Measurements from ENCODE around the gene AGPS. TPM values are rescaled to one million over a fixed set of nuclear protein-coding genes. Genes with fewer than 3 reads are reported as not detected.

Gene AGPS
- total RNA-seq, 2 experiments from 2014 or later = 2.1 to 9.6 TPM

DNA sequence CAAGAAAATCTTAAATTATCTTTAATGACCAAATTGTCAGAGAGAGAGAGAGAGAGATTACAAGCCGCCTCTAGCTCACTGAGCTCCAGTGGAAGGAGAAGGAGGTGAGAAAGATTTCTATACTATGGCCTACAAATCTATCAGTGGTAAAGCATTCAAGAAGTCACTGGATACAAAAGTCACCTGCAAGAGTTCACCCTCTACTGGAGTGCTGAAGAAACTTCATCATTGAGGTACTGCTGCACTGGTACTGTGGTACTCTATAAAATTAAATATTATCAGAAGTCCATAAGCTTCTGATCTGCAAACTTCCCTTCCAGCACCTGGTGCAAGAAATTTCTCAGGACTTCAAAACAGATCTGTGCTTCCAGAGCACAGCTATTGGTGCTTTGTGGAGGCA lies 48.3 kb upstream of the AGPS start:
- H4K20me1 ChIP-seq (ENCODE audit: insufficient read depth, low read length) = no peaks in the 10 kb centered on the region
- no peaks in the 10 kb centered on the region for H3K36me3 ChIP-seq (ENCODE audit: insufficient read depth, low read length)
- H2AFZ ChIP-seq (ENCODE audit: low read length) = no peak overlapping the region
- H3K9me3 ChIP-seq (ENCODE audit: low read length) = no peaks in the 10 kb centered on the region
- POLR2A ChIA-PET = no interaction called here
- no peaks in the 10 kb centered on the region for H3K9me2 ChIP-seq (ENCODE audit: insufficient read depth, low read length)
- intact Hi-C loops (cut with micrococcal nuclease; ENCODE audit: unreplicated experiment) = no loop called here
- H3K4me1 ChIP-seq (ENCODE audit: insufficient read depth, low read length, poor library complexity, severe bottlenecking) = no peaks in the 10 kb centered on the region
- H3K79me2 ChIP-seq (ENCODE audit: insufficient read depth, low read depth, low read length) = no peaks in the 10 kb centered on the region
- CTCF ChIA-PET (ENCODE audit: unreplicated experiment) = no interaction called here
- TF ChIP-seq, protein P1, sequence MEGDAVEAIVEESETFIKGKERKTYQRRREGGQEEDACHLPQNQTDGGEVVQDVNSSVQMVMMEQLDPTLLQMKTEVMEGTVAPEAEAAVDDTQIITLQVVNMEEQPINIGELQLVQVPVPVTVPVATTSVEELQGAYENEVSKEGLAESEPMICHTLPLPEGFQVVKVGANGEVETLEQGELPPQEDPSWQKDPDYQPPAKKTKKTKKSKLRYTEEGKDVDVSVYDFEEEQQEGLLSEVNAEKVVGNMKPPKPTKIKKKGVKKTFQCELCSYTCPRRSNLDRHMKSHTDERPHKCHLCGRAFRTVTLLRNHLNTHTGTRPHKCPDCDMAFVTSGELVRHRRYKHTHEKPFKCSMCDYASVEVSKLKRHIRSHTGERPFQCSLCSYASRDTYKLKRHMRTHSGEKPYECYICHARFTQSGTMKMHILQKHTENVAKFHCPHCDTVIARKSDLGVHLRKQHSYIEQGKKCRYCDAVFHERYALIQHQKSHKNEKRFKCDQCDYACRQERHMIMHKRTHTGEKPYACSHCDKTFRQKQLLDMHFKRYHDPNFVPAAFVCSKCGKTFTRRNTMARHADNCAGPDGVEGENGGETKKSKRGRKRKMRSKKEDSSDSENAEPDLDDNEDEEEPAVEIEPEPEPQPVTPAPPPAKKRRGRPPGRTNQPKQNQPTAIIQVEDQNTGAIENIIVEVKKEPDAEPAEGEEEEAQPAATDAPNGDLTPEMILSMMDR (conservative IDR thresholded peaks at IDR 0.05; ENCODE audit: low read length) = peak; percentile 42; the same call in 1 of the 2 replicates
- TF ChIP-seq EZH2phosphoT487 (IDR thresholded peaks at IDR 0.05; ENCODE audit: borderline replicate concordance, low read depth, low read length) = no peak
- H3K4me3 ChIP-seq (ENCODE audit: low read depth, low read length, poor library complexity, severe bottlenecking) = no peak overlapping the region
- no peak overlapping the region for H3K4me2 ChIP-seq (ENCODE audit: low read length)
- H3K27ac ChIP-seq (ENCODE audit: low read depth, low read length, poor library complexity, severe bottlenecking) = no peak overlapping the region
- no peak for DNase-seq (ENCODE audit: low spot score)
- BruUV-seq (replicated peaks) = no TSS peak

DNA sequence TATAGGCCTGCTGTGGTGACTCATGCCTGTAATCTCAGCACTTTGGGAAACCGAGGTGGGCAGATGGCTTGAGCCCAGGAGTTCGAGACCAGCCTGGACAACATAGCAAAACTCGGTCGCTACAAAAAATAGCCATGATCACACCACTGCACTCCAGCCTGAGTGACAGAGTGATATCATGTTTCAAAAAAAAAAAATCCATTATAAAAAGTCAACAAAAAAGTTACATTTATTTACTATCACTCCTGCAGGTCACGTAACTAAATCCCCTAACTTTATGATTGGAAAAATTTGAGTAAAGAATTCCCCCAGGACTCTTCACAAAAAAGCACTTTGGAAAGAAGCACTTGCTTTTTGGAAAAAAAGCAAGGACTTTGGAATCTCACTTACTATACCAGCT lies 46.4 kb upstream of the AGPS start:
- CTCF ChIA-PET (ENCODE audit: unreplicated experiment) = no interaction called here
- intact Hi-C loops (cut with micrococcal nuclease; ENCODE audit: unreplicated experiment) = no loop called here

DNA sequence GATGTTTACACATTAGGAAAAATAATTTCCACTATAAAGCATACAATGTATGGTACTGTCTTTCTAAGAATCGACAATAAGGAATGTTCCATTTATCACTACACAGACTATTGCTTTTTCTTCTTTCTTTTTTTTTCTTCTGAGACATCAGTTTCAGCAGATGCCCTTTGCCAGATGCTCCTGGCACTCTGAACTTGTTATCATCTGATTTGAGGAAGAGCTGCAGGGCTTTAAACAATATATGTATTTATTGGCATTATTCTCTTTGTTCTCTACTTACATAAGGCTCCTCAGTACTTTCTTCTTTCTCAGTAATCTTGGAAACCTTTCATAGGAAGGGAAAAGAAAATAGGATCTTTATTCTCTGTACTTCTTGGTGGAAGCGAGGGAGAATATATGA lies 45.0 kb upstream of the AGPS start:
- intact Hi-C loops (cut with micrococcal nuclease; ENCODE audit: unreplicated experiment) = no loop called here
- Histone ChIP-seq H3K36me3 (ENCODE audit: insufficient read depth, low read length) (no peaks in the 10 kb centered on the region), H2AFZ (ENCODE audit: low read length) (no peak overlapping the region), H3K9me3 (ENCODE audit: low read length) (no peaks in the 10 kb centered on the region), H3K79me2 (ENCODE audit: insufficient read depth, low read depth, low read length) (no peaks in the 10 kb centered on the region), H3K9me2 (ENCODE audit: insufficient read depth, low read length) (no peaks in the 10 kb centered on the region), H3K4me3 (ENCODE audit: low read depth, low read length, poor library complexity, severe bottlenecking) (no peak overlapping the region), H3K27ac (ENCODE audit: low read depth, low read length, poor library complexity, severe bottlenecking) (no peak overlapping the region), H3K4me1 (ENCODE audit: insufficient read depth, low read length, poor library complexity, severe bottlenecking) (no peaks in the 10 kb centered on the region), H4K20me1 (ENCODE audit: insufficient read depth, low read length) (no peaks in the 10 kb centered on the region), H3K4me2 (ENCODE audit: low read length) (no peak overlapping the region)
- DNase-seq (ENCODE audit: low spot score) = no peak
- ChIA-PET CTCF (ENCODE audit: unreplicated experiment) (no interaction called here), POLR2A (no interaction called here)
- BruUV-seq (replicated peaks) = no TSS peak
- TF ChIP-seq, protein P1 (conservative IDR thresholded peaks at IDR 0.05; ENCODE audit: low read length) = no peak
- TF ChIP-seq EZH2phosphoT487 (IDR thresholded peaks at IDR 0.05; ENCODE audit: borderline replicate concordance, low read depth, low read length) = no peak

More for the DNA sequence above, 46.4 kb upstream of the AGPS start:
- Histone ChIP-seq H3K9me3 (ENCODE audit: low read length) (no peaks in the 10 kb centered on the region), H3K79me2 (ENCODE audit: insufficient read depth, low read depth, low read length) (no peaks in the 10 kb centered on the region), H3K36me3 (ENCODE audit: insufficient read depth, low read length) (no peaks in the 10 kb centered on the region), H3K4me3 (ENCODE audit: low read depth, low read length, poor library complexity, severe bottlenecking) (no peak overlapping the region), H3K9me2 (ENCODE audit: insufficient read depth, low read length) (no peaks in the 10 kb centered on the region), H3K27ac (ENCODE audit: low read depth, low read length, poor library complexity, severe bottlenecking) (no peak overlapping the region), H3K4me1 (ENCODE audit: insufficient read depth, low read length, poor library complexity, severe bottlenecking) (no peaks in the 10 kb centered on the region), H2AFZ (ENCODE audit: low read length) (no peak overlapping the region), H3K4me2 (ENCODE audit: low read length) (no peak overlapping the region), H4K20me1 (ENCODE audit: insufficient read depth, low read length) (no peaks in the 10 kb centered on the region)
- no peak for DNase-seq (ENCODE audit: low spot score)
- TF ChIP-seq EZH2phosphoT487 (IDR thresholded peaks at IDR 0.05; ENCODE audit: borderline replicate concordance, low read depth, low read length) = no peak
- TF ChIP-seq, protein P1 (conservative IDR thresholded peaks at IDR 0.05; ENCODE audit: low read length) = no peak
- BruUV-seq (replicated peaks) = no TSS peak
- POLR2A ChIA-PET = interaction anchor here (0.6 to 1.5 kb wide), 2 partner anchors 34 to 273 kb away, joined by 3 to 4 read pairs; no protein-coding TSS in a partner anchor
